Stimulated activated CD4-positive, alpha-beta T cell treated with anti-CD3 and anti-CD28 coated beads, Interleukin-15, amount 100 ng/mL, for 48 hours (primary cell): ENCODE data around the gene MAPK1IP1L.
"Not testable (repeated sequence)": the region's sequence is repeated elsewhere in the genome, so short reads cannot be mapped to it uniquely, and the experiment has no call there.

Experiments used
- DNase-seq, 2 donors: peaks; one replicate each; pipeline ENCODE4 v3.0.0-alpha.2; 2020; ENCODE audit warnings: low read depth in 2 of 2

Gene MAPK1IP1L

DNA sequence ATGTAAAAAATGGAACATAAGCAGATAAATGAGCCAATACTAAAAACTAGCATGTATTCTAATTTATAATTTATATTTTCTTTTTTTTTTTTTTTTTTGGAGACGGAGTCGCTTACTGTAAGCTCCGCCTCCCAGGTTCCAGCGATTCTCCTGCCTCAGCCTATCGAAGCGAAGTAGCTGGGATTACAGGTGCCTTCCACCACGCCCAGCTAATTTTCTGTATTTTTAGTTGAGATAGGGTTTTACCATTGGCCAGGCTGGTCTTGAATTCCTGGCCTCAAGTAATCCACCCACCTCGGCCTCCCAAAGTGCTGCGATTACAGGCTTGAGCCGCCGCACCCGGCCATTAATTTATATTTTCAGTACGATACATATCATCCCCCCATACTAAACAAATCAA is 2.7 kb downstream of the MAPK1IP1L start:
- no peak for DNase-seq

DNA sequence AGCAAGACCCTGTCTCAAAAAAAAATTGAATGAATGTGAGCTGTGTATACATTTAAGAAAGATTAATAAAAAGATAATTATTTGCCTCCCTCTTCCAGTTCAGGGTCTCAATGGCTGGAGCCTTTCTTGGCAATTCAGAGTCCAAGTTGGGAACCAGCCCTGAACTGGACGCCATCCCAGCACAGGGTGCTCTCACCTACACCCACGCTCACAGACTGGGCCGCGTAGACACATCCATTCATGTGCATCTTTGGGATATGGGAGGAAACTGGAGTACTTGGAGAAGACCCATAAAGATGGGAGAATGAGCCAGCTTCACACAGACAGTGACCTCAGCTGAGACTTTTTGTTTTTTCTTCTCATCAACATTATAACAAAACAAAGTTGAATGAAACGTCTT is 6.5 kb downstream of the MAPK1IP1L start:
- no peak for DNase-seq

- no peak for DNase-seq
Observed at GRCh38 chr14:55059333-55059732, 7.9 kb downstream of the MAPK1IP1L start.

DNA sequence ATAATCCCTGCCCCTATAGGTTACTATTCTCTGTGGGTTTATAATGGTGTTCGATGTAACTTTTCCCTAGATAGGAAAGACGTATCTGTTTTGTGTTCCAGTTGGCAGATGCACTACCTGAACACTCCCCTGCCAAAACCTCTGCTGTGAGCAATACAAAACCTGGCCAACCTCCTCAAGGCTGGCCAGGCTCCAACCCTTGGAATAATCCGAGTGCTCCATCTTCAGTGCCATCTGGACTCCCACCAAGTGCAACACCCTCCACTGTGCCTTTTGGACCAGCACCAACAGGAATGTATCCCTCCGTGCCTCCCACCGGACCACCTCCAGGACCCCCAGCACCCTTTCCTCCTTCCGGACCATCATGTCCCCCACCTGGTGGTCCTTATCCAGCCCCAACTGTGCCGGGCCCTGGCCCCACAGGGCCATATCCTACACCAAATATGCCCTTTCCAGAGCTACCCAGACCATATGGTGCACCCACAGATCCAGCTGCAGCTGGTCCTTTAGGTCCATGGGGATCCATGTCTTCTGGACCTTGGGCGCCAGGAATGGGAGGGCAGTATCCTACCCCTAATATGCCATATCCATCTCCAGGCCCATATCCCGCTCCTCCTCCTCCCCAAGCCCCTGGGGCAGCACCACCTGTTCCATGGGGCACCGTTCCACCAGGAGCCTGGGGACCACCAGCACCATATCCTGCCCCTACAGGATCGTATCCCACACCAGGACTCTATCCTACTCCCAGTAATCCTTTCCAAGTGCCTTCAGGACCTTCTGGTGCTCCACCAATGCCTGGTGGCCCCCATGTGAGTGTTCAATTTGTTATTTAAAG is 11.3 kb downstream of the MAPK1IP1L start:
- DNase-seq: no peak

- not testable (repeated sequence) for DNase-seq
Observed at GRCh38 chr14:55064896-55065295, 13.4 kb downstream of the MAPK1IP1L start.

GRCh38 chr14:55065411-55065810 is 14.0 kb downstream of the MAPK1IP1L start:
- no peak for DNase-seq

DNA sequence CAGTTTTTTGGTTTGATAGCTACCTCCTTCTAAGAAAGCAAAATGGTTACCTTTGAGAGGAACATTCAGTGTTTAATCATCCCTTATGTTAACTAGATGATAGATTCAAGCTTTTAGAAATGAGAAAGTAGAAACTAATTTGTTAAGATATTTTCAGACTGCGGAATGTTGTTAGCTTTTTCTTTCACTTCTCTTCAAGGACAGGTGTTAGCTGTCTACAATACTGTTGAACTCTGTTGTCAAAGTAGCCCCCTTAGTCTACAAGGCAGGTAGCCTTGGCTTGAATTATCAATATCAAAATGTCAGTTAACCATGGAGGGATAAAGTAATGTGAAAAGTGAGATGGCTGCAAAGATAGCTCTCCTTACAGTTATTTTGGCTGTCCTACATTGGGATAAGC is 14.8 kb downstream of the MAPK1IP1L start:
- no peak for DNase-seq

DNA sequence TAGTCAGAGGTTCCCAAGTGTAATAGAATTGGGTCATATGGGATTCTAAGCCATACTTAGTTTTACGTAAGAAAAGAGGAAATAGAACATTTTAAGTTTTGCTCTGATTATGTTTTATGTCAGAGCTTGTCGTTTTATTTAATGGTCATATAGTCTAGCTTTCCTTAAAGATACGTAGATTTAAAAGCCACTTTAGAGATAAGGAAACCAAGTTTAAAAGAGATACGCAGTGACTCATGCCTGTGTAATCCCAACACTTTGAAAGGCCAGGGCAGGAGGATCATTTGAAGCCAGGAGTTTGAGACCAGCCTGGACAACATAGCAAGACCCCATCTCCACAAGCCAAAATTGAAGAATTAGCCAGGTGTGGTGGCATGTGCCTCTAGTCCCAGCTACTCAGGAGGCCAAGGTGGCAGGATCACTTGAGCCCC is 19.5 kb downstream of the MAPK1IP1L start:
- DNase-seq: no peak

- DNase-seq: peak in 1 of 2 donors; percentile 9
Observed at GRCh38 chr14:55071870-55072640, 20.6 kb downstream of the MAPK1IP1L start.

- no peak for DNase-seq
Observed at GRCh38 chr14:55073856-55074255, 22.4 kb downstream of the MAPK1IP1L start.

- DNase-seq: no peak
Observed at GRCh38 chr14:55074662-55075061, 23.2 kb downstream of the MAPK1IP1L start.

GRCh38 chr14:55075628-55076175 is 24.3 kb downstream of the MAPK1IP1L start:
- DNase-seq: no peak

GRCh38 chr14:55077170-55078151 is 26.0 kb downstream of the MAPK1IP1L start:
- DNase-seq: no peak

DNA sequence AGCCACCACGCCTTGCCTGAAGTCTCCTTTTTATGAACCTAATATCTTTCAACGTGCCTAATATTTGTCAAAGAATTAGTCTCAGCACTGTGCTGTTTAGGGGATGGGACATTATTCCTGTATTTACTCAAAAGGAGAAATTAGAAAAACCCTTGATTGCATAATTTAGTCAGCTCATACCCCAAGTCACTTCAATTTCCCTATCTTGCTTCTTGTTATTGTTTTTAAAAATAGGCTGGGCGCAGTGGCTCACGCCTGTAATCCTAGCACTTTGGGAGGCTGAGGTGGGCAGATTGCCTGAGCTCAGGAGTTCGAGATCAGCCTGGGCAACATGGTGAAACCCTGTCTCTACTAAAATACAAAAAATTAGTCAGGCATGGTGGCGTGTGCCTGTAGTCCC is 28.5 kb downstream of the MAPK1IP1L start:
- not testable (repeated sequence) for DNase-seq

GRCh38 chr14:55084401-55085059 is 33.1 kb downstream of the MAPK1IP1L start:
- no peak for DNase-seq

DNA sequence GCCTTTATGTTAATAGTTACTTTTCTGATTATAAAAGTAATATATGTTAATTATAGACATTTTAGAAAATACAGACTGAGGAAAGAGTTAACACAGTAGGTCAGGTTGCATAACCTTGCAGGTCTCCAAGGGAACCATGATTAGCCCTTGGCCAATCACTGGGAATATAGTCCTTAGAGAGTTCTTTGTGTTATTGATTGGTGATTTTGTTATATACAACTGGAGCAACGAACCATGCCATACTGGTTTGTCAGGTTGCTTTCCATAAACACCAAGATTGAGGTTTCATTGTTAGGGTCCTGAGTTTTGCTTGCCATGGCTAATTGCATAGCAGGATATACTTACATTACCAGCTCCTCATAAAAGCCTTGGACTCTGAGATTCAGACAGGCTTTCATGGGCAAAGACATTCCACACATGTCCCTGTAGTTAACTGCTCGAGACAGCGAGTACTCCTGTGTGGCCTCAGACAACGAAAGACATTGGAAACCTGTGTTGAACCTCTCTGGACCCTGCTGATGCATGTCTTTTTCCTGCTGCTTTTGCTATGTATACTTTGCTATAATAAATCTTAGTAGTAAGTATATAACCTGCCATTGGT is 33.7 kb downstream of the MAPK1IP1L start:
- DNase-seq: no peak

GRCh38 chr14:55086938-55087337 is 35.5 kb downstream of the MAPK1IP1L start:
- DNase-seq: no peak

GRCh38 chr14:55088356-55088755 is 36.9 kb downstream of the MAPK1IP1L start:
- no peak for DNase-seq

GRCh38 chr14:55092341-55092740 is 40.9 kb downstream of the MAPK1IP1L start:
- no peak for DNase-seq
